Chondrocyte (in vitro differentiated cells): ENCODE data around the gene CLEC4F. TPM values are rescaled to one million over a fixed set of nuclear protein-coding genes. Genes with fewer than 3 reads are reported as not detected.

Experiments used
- DNase-seq: peaks from one replicate; pipeline ENCODE4 v3.0.0; 2021; ENCODE audit warnings: mixed read lengths, low spot score
- H3K27ac Mint-ChIP-seq: one replicate; pipeline ENCODE4 v1.8.0; 2021; ENCODE audit warnings: mild to moderate bottlenecking, moderate library complexity, mixed read lengths; ENCODE audit not compliant: unreplicated experiment
- H3K27me3 Mint-ChIP-seq: 2 replicates; pipeline ENCODE4 v1.8.0; 2021; ENCODE audit warnings: low read depth, mixed read lengths
- H3K36me3 Mint-ChIP-seq: 2 replicates; pipeline ENCODE4 v1.8.0; 2021; ENCODE audit warnings: low read depth, mixed read lengths
- H3K4me1 Mint-ChIP-seq: 2 replicates; pipeline ENCODE4 v1.8.0; 2021; ENCODE audit warnings: low read depth, mild to moderate bottlenecking, mixed read lengths
- H3K4me3 Mint-ChIP-seq: one replicate; pipeline ENCODE4 v1.8.0; 2021; ENCODE audit warnings: mild to moderate bottlenecking, moderate library complexity, mixed read lengths; ENCODE audit not compliant: unreplicated experiment
- H3K9me3 Mint-ChIP-seq: 2 replicates; pipeline ENCODE4 v1.8.0; 2021; ENCODE audit warnings: low read depth, mixed read lengths
- total RNA-seq: library from RNA; stranded (reverse); gene quantifications from 3 replicates; pipeline ENCODE4 v1.2.1, GENCODE V29; 2021
- TF ChIP-seq, protein P1 (sequence below): fragments of 200-600 bp; sonication (generic); IDR thresholded peaks from 2 replicates; pipeline ENCODE4 v1.5.0; 2021; ENCODE audit warnings: antibody characterized with exemption, mild to moderate bottlenecking, moderate library complexity

The CLEC4F gene
- total RNA-seq, 1 donor from 2014 or later: not detected

DNA sequence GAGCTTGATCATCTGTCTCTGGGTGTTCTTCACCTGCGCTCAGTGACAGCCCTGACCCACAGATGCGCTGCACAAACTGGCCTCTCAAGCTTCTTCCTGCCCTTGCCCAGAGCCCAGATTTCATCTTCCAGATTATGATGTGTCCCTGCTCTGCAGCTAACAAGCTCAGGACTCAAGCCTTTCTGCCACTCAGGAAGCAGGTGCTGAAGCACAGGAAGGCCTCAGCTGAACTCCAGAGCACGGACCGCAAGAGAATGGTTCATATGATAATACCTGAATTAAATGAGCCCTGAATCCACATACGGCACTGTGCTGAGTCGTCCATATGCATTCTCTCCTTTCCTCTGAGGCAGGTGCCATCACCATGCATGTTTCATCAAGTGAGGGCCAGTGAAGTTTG is 11.5 kb upstream of the CLEC4F start:
- no peaks in the 10 kb centered on the region for H3K4me1 Mint-ChIP-seq
- no peak overlapping the region for H3K27ac Mint-ChIP-seq
- TF ChIP-seq, protein P1, sequence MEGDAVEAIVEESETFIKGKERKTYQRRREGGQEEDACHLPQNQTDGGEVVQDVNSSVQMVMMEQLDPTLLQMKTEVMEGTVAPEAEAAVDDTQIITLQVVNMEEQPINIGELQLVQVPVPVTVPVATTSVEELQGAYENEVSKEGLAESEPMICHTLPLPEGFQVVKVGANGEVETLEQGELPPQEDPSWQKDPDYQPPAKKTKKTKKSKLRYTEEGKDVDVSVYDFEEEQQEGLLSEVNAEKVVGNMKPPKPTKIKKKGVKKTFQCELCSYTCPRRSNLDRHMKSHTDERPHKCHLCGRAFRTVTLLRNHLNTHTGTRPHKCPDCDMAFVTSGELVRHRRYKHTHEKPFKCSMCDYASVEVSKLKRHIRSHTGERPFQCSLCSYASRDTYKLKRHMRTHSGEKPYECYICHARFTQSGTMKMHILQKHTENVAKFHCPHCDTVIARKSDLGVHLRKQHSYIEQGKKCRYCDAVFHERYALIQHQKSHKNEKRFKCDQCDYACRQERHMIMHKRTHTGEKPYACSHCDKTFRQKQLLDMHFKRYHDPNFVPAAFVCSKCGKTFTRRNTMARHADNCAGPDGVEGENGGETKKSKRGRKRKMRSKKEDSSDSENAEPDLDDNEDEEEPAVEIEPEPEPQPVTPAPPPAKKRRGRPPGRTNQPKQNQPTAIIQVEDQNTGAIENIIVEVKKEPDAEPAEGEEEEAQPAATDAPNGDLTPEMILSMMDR: no peak
- no peak for DNase-seq
- no peaks in the 10 kb centered on the region for H3K36me3 Mint-ChIP-seq
- no peak overlapping the region for H3K4me3 Mint-ChIP-seq
- peaks cover 25% of the 10 kb centered on the region for H3K27me3 Mint-ChIP-seq
- H3K9me3 Mint-ChIP-seq: no peaks in the 10 kb centered on the region

- Mint-ChIP-seq H3K4me3 (no peak overlapping the region), H3K4me1 (no peaks in the 10 kb centered on the region), H3K27me3 (peaks cover 19% of the 10 kb centered on the region), H3K27ac (no peak overlapping the region), H3K36me3 (no peaks in the 10 kb centered on the region), H3K9me3 (no peaks in the 10 kb centered on the region)
- TF ChIP-seq, protein P1: no peak
- DNase-seq: no peak
Observed at GRCh38 chr2:70830366-70830765, 10.0 kb upstream of the CLEC4F start.

GRCh38 chr2:70829916-70830315 is 9.5 kb upstream of the CLEC4F start:
- Mint-ChIP-seq H3K4me3 (no peak overlapping the region), H3K9me3 (no peaks in the 10 kb centered on the region), H3K4me1 (no peaks in the 10 kb centered on the region), H3K27ac (no peak overlapping the region), H3K36me3 (no peaks in the 10 kb centered on the region), H3K27me3 (peaks cover 18% of the 10 kb centered on the region)
- no peak for DNase-seq
- TF ChIP-seq, protein P1: no peak

- Mint-ChIP-seq H3K36me3 (no peaks in the 10 kb centered on the region), H3K9me3 (no peaks in the 10 kb centered on the region), H3K4me1 (no peaks in the 10 kb centered on the region), H3K4me3 (no peak overlapping the region), H3K27me3 (peaks cover 18% of the 10 kb centered on the region), H3K27ac (no peak overlapping the region)
- TF ChIP-seq, protein P1: no peak
- no peak for DNase-seq
Observed at GRCh38 chr2:70828914-70829824, 8.8 kb upstream of the CLEC4F start.

- Mint-ChIP-seq H3K4me3 (no peak overlapping the region), H3K36me3 (no peaks in the 10 kb centered on the region), H3K27me3 (peaks cover 19% of the 10 kb centered on the region), H3K4me1 (no peaks in the 10 kb centered on the region), H3K27ac (no peak overlapping the region), H3K9me3 (no peaks in the 10 kb centered on the region)
- no peak for DNase-seq
- TF ChIP-seq, protein P1: no peak
Observed at GRCh38 chr2:70828115-70828514, 7.7 kb upstream of the CLEC4F start.
